Esophagus muscularis mucosa (tissue), 4 donors: ENCODE measurements around the gene ABHD16A. TPM values are rescaled to one million over a fixed set of nuclear protein-coding genes. Genes with fewer than 3 reads are reported as not detected.
A peak's percentile ranks its signal among the peaks of the same experiment; 100 is the strongest.

Experiments
- DNase-seq: peaks from one replicate; pipeline ENCODE4 v3.0.0-alpha.2; 2017; ENCODE audit errors: extremely low spot score
- H3K27ac ChIP-seq, 4 donors: fragments of 200-600 bp; sonication (generic); replicated peaks in 1 of 4; 1 replicate in 3 of 4; 2 replicates in 1 of 4; pipeline ENCODE4 v1.5.1; 2016 to 2019; ENCODE audit warnings: mild to moderate bottlenecking in 1 of 4
- H3K27me3 ChIP-seq, 4 donors: fragments of 200-600 bp; sonication (generic); one replicate each; pipeline versions ENCODE4 v1.5.1 to v1.6.0; 2016 to 2019
- H3K36me3 ChIP-seq, 4 donors: fragments of 200-600 bp; sonication (generic); one replicate each; pipeline ENCODE4 v1.5.1; 2016 to 2019
- H3K4me1 ChIP-seq, 4 donors: fragments of 200-600 bp; sonication (generic); one replicate each; pipeline ENCODE4 v1.5.1; 2016 to 2019
- H3K4me3 ChIP-seq, 4 donors: fragments of 200-600 bp; sonication (generic); 1 replicate in 2 of 4; 2 replicates in 2 of 4; pipeline ENCODE4 v1.5.1; 2016 to 2019; ENCODE audit warnings: mild to moderate bottlenecking in 4 of 4, moderate library complexity in 1 of 4
- H3K9me3 ChIP-seq, 4 donors: fragments of 200-600 bp; sonication (generic); 1 replicate in 3 of 4; 2 replicates in 1 of 4; pipeline ENCODE4 v1.5.1; 2016 to 2019
- EP300 ChIP-seq: sonication (generic); formaldehyde crosslinking; IDR thresholded peaks from one replicate; pipeline ENCODE4 v1.6.1; 2017; ENCODE audit warnings: antibody characterized with exemption
- POLR2A ChIP-seq: fragments of 450-650 bp; IDR thresholded peaks from one replicate; pipeline ENCODE4 v1.6.1; 2017; ENCODE audit warnings: antibody characterized with exemption, moderate library complexity, mild to moderate bottlenecking, low read depth
- POLR2AphosphoS5 ChIP-seq, 2 donors: sonication (generic); formaldehyde crosslinking; IDR thresholded peaks; one replicate each; pipeline ENCODE4 v1.6.1; 2017; ENCODE audit warnings: antibody characterized with exemption in 2 of 2
- WGBS: methylation state at CpG from one replicate; pipeline ENCODE4 v1.1.5; 2018; 5-methylcytosine and 5-hydroxymethylcytosine counted together
- intact Hi-C: fragments of 100-400 bp; cut with DNase I; formaldehyde crosslinking; loops from one replicate; pipeline ENCODE4 v1.15.1; 2023
- total RNA-seq, 4 donors: library from RNA; depleted of rRNA; stranded (reverse); fragments of >200 nt; gene quantifications; one replicate each; pipeline versions ENCODE4 v1.1.0 to v1.2.1, GENCODE V29; 2016
- TF ChIP-seq, protein P1 (sequence below), 3 experiments: fragments of 200-600 bp in 2 of 3; fragments of 450-650 bp in 1 of 3; sonication (generic) in 2 of 3; IDR thresholded peaks; one replicate each; pipeline ENCODE4 v1.5.1; 2017 to 2019; ENCODE audit warnings: antibody characterized with exemption in 3 of 3, mild to moderate bottlenecking in 2 of 3, moderate library complexity in 1 of 3

ABHD16A gene
- total RNA-seq, 4 donors from 2014 or later: 44.9 to 57.9 (median 52.8) TPM

DNA sequence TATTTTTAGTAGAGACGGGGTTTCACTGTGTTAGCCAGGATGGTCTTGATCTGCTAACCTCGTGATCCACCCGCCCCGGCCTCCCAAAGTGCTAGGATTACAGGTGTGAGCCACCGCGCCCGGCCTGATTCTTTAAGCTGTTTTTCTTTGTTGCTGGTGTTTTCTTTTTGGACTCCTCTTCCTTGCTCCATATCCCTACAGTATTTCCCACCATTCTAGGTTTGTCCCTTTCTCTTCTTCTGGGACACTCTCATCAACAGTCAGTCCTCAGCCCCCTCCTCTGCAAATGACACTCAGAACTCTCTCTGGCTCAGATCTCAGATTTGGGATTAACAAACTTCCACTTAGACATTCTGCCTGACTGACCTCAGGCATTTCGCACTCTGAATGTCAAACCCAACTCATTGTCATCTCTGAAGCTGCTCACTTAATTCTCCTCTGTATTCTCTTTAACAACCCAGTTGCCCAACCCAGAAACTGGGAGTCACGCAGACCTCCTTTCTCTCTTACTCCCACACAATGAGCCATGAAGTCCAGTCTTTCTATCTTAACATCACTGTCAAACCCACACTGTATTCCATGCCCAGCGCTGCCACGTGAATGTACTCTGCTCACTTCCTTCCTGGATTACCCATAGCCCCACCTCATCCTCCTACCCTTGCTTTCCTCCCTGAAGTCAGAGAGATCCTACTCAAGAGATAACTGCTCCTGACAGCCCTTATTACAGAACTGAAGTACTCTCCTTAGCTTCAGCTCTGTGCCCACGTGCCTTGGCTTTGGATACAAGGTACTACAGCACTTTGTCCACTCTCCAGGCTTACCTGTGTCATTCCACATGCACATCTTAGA lies 22.6 kb upstream of the ABHD16A start:
- H3K4me3 ChIP-seq: no peak overlapping the region
- intact Hi-C loops: loop anchor here (5.0 kb wide), 1 partner anchor 42 kb away; no protein-coding TSS in a partner anchor
- peaks cover 17 to 41% (median 30%) of the 10 kb centered on the region in 4 donors for H3K36me3 ChIP-seq
- no peaks in the 10 kb centered on the region for H3K9me3 ChIP-seq
- H3K4me1 ChIP-seq: peaks cover 12 to 33% (median 31%) of the 10 kb centered on the region in 4 donors
- TF ChIP-seq POLR2A (no peak), POLR2AphosphoS5 (IDR thresholded peaks at IDR 0.05) (peak in 1 of 2 donors; percentile 4)
- no peak for DNase-seq
- WGBS: 88% methylated on average over 12 of the region's 12 CpGs
- H3K27me3 ChIP-seq: no peaks in the 10 kb centered on the region
- H3K27ac ChIP-seq: peak overlapping the region in 1 of 4 donors; percentile 22

DNA sequence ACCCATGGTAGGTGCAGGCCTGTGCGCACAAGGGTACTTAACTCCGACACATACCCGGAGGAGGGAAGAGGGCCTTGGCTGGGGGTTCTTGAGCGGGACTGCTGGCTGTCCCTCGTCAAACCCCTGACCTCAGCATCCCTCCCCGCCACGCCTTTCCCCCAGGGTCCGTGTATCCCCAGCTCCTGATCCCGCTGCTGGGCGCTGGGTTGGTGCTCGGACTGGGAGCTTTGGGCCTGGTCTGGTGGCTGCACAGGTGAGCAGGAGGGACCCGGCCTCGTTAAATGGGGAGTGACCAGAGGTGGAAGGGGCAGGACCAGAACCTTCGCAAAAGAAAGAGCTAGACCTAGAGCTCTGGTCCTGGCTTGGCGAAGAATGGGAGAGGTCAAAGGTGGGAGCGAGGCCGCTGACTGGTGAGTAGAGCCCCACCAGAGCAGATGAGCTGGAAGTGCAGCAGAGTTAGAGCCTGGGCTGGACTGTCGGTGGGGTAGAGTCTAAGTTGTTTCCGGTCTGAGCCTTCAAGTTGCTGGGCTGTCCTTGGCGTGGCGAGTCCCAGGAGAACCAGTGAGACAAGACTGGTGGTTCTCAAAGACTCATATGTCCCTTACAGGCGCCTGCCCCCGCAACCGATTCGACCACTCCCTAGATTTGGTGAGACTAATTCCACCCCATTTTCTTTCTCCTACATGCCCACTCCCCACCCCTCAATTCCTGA lies 21.0 kb upstream of the ABHD16A start:
- no peak for TF ChIP-seq POLR2A
- TF ChIP-seq, protein P1, sequence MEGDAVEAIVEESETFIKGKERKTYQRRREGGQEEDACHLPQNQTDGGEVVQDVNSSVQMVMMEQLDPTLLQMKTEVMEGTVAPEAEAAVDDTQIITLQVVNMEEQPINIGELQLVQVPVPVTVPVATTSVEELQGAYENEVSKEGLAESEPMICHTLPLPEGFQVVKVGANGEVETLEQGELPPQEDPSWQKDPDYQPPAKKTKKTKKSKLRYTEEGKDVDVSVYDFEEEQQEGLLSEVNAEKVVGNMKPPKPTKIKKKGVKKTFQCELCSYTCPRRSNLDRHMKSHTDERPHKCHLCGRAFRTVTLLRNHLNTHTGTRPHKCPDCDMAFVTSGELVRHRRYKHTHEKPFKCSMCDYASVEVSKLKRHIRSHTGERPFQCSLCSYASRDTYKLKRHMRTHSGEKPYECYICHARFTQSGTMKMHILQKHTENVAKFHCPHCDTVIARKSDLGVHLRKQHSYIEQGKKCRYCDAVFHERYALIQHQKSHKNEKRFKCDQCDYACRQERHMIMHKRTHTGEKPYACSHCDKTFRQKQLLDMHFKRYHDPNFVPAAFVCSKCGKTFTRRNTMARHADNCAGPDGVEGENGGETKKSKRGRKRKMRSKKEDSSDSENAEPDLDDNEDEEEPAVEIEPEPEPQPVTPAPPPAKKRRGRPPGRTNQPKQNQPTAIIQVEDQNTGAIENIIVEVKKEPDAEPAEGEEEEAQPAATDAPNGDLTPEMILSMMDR (IDR thresholded peaks at IDR 0.05): no peak
- no peak for TF ChIP-seq POLR2AphosphoS5 (IDR thresholded peaks at IDR 0.05)
- TF ChIP-seq EP300: no peak
- peaks cover 12 to 26% (median 24%) of the 10 kb centered on the region in 4 donors for H3K4me1 ChIP-seq
- H3K27me3 ChIP-seq: no peaks in the 10 kb centered on the region
- 89% methylated on average over 25 of the region's 25 CpGs for WGBS
- no peak overlapping the region for H3K4me3 ChIP-seq
- H3K27ac ChIP-seq: no peak overlapping the region
- no peak for DNase-seq
- intact Hi-C loops: no loop called here
- no peaks in the 10 kb centered on the region for H3K9me3 ChIP-seq
- H3K36me3 ChIP-seq: peaks cover 17 to 39% (median 27%) of the 10 kb centered on the region in 4 donors

DNA sequence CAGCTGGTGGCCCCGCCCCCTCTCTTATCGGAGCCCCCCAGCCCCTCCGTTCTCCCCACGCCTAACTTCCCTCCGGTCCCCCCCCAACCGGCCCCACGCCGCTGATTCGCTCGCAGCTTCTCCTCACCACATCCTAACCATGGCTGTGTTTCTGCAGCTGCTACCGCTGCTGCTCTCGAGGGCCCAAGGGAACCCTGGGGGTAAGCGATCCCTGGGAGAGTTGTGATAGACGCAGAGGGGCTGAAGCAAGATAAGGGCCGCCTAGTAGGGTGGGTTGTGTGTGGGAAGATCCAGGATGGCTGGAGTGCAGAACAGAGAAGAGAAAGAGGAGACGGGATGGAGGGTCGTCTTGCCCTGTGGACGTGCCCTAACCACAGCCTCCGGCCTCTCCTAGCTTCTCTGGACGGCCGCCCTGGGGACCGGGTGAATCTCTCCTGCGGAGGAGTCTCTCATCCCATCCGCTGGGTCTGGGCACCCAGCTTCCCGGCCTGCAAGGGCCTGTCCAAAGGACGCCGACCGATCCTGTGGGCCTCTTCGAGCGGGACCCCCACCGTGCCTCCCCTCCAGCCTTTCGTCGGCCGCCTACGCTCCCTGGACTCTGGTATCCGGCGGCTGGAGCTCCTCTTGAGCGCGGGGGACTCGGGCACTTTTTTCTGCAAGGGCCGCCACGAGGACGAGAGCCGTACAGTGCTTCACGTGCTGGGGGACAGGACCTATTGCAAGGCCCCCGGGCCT lies 20.3 kb upstream of the ABHD16A start, which contains the start of gene MPIG6B:
TSS of gene MPIG6B (plus strand) at position 129 of the 735 bp plus-strand sequence. CDS start at position 140, 11 bp downstream.
- intact Hi-C loops: no loop called here

DNA sequence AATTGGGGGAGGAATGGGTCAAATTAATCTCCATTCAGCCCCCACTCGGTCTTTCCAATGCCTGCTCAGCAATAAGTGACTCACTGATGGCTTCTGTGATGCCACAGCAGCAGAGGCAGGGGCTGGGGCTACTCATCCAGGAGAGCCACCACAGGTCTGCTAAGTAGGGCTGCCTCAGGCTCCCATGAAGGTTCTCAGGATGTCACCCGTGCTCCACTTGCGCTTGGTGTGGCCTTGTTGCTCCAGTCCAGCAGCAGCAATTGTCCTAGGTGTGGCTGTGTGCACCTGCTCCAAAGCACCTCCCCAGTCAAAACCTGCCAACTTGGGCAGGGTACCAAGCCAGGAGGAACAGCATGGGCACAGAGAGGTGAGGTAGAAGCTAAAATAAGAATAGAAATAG lies 19.0 kb upstream of the ABHD16A start:
- Histone ChIP-seq H3K9me3 (no peaks in the 10 kb centered on the region), H3K4me3 (no peak overlapping the region), H3K27ac (no peak overlapping the region), H3K27me3 (no peaks in the 10 kb centered on the region), H3K36me3 (peaks cover 13 to 28% (median 14%) of the 10 kb centered on the region in 4 donors), H3K4me1 (peaks cover 0 to 7% (median 4%) of the 10 kb centered on the region in 4 donors)
- 100% methylated on average over 2 of the region's 3 CpGs for WGBS
- TF ChIP-seq POLR2AphosphoS5 (IDR thresholded peaks at IDR 0.05) (no peak), POLR2A (no peak), EP300 (no peak)
- TF ChIP-seq, protein P1 (IDR thresholded peaks at IDR 0.05): no peak
- DNase-seq: no peak
- intact Hi-C loops: no loop called here

More for the DNA sequence above, 20.3 kb upstream of the ABHD16A start, which contains the start of gene MPIG6B:
- Histone ChIP-seq H3K9me3 (no peaks in the 10 kb centered on the region), H3K36me3 (peaks cover 17 to 39% (median 26%) of the 10 kb centered on the region in 4 donors), H3K27me3 (no peaks in the 10 kb centered on the region), H3K4me1 (peaks cover 6 to 19% (median 17%) of the 10 kb centered on the region in 4 donors), H3K27ac (no peak within 1 kb of the TSS), H3K4me3 (no peak within 1 kb of the TSS)
- WGBS: 78% methylated on average over 46 of the region's 46 CpGs
- DNase-seq: no peak
- no peak for TF ChIP-seq POLR2A
- TF ChIP-seq POLR2AphosphoS5 (IDR thresholded peaks at IDR 0.05): no peak
- no peak for TF ChIP-seq EP300
- TF ChIP-seq, protein P1 (IDR thresholded peaks at IDR 0.05): no peak
